SH-SY5Y (cell line): ENCODE measurements around the gene MIOS.

Source experiments
- GATA2 ChIP-seq: IDR thresholded peaks from 2 replicates; pipeline ENCODE4 v1.6.1; 2011; ENCODE audit warnings: mild to moderate bottlenecking, low read depth, low read length
- GATA3 ChIP-seq: IDR thresholded peaks from 2 replicates; pipeline ENCODE4 v1.6.1; 2011; ENCODE audit warnings: low read depth, mild to moderate bottlenecking, low read length, moderate library complexity

DNA sequence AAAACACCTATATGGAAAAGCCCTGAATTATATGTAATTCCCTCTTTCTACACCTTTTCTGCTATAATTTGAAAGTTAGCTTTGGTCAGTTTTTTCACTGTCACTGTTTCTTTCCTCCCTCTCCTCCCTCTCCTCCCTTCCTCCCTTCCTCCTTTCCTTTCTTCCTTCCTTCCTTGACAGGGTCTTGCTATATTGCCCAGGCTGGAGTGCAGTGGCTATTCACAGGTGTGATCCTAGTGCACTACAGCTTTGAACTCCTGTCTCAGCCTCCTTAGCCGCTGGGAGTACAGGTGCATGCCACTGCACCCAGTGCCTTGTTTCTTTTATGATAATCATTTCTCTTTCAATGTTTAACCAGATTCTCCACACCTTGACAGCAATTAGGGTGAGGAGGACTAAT lies 51.7 kb downstream of the MIOS start:
- no peak for TF ChIP-seq GATA2
- TF ChIP-seq GATA3: no peak
